Fibroblast of peridontal ligament (primary cell): Measurements from ENCODE around the gene EDN3.
"Not testable (repeated sequence)": the region's sequence is repeated elsewhere in the genome, so short reads cannot be mapped to it uniquely, and the experiment has no call there.

ENCODE experiments used
- DNase-seq: peaks from one replicate; pipeline ENCODE4 v3.0.0-alpha.2; 2010; ENCODE audit errors: extremely low read depth

Gene EDN3

DNA sequence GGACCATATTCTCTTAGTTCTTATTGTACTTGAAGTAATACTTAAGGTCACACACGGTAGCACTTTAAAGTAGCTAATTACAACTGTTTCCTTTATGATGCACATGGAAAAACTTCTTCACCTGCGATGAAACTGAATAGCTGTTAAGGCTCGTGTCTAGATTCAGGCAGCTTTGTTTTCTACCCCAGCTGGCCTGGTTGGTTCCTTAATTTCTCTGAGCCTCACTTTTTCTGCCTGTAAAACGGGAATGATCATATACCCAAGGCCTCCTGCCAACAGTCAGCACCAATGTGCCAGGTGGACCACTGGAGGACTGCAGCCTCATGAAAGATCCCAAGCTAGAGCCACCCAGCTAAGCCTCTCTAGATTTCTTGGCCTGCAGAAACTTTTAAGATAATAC is 35.0 kb downstream of the EDN3 start:
- DNase-seq = no peak

DNA sequence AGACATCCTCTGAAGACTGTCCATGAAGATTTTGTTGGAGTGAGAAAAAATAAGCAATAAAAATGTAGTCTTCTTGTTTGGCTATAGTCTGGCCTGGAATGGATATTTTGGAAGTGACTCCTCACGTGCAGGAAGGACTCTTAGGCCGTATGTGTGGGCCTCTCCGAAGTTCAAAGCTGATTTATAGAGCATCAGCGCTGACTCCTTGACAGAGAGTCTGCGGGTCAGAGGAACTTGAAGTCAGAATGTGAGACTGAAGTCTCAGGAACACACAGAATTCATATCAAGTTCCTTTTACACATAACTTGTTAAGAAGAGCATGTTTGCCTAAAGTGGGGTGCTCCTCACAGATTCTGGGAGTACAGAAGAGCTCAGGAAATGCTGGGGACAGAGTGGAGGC is 36.1 kb downstream of the EDN3 start:
- DNase-seq = no peak

DNA sequence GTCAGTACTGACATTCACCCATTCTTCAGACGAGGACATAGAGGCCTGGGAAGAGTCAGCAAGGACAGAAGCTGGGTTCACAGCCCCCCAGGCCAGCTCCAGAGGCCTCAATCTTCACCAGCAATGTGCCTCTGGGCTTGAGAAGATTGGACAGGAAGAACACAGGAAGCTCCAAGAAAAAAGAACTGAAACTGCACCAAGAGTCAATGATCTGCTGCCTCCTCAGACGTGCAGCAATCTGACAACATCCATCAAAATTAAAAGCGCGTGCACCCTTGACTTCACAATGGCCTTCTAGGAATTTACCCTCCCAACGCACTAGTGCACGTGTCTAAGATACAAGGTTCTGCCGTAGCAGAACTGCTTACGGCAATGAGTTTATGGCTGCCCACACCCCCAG is 38.0 kb downstream of the EDN3 start:
- not testable (repeated sequence) for DNase-seq

DNA sequence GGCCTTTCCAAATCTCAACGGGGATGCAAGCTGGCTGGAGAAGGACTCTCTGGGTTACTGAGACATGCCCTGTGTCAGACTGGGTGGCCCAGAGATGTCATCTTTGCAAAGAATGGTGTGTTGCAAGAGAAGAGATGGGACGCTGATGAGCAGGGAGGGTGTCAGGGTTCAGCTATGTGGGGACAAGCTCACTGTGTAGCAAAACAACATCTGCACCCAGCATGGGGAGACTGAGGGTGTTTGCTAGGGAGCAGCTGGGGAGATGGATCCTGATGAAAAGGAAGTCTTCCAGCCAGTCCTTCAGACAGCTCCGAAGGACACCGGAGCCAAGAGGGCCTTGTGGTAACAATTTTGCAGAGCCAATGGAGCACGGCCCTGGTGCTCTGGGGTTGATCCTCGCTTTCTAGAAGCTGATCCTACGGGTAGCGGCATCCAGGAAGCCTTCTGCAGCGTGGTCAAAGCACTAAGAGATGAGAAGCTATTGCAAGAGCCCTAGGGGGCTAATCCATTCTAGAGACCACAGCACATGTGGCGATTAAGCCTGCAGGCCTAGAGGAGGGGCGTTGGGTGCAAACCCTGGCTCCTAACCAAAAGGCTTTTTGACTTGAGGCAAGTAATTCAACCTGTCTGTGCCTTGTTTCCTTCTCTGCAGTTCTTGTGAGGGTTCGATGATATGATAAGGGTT is 39.9 kb downstream of the EDN3 start:
- no peak for DNase-seq

DNA sequence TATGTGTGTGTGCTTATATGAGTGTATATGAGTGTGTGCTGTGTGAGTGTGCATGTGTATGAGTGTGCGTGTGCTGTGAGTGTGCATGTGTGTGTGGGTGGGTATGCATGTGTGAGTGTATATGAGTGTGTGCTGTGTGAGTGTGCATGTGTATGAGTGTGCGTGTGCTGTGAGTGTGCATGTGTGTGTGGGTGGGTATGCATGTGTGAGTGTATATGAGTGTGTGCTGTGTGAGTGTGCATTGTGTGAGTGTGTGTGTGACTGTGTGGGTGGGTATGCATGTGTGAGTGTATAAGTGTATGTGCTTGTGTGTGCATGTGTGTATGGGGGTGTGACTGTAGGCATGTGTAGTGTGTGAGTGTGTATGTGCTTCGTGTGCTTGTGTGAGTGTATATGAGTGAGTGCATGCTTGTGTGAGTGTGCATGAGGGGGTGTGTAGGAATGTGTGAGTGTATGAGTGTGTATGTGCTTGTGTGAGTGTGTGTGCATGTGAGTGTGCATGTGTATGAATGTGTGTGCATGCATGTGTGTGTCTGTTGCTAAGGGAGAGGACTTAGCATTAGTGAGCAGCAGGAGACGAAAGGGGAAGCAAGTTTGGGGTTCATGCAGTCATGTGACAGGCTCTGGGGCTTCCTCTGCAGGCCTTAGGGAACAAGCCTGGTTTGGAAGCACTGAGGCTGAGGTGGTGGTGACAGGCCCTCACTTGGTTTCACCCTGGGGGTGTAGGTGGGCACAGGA is 41.0 kb downstream of the EDN3 start:
- not testable (repeated sequence) for DNase-seq

DNA sequence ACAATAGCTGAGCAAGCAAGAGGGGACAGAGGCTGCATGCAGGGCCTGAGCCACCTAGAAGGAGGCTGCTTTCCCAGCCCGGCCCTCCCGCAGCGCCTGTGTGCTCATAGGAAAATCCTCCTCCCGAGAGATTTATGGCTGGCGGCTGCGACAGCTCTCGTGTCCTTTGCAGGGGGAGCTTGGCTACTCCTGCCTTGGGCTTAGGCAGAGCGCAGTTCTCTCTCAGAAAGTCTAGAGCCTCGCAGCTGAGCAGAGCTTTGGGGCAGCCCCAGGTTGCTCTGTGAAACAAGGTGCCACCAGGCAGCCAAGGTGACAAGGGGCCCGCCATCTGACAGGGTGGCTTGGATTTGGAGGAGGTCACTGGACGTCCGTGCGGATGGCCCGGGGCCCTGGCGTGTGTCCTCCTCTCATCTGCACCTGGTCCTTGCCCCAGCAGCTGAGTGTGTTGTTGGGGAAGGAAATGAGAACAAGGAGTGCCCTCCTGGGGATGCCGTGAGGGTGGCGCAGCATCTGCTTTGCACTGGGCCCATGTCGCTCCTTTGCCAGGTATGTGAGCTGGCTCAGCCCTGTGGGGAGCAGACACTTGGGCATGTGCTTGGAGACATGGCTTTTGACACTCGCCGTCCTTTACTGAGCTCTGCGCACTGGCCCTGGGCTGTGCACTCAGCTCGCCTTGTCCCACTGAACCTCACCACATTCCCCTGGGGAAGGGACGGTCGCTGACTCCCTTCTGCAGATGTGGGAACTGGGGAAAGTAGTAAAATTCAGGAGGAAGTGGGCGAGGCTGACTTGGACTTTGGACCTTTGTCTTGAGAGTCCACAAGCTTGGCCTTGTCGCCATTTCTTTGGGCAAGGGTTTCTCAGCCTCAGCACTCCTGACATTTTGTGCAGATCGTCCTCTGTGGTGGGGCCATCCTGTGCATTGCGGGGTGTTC is 41.9 kb downstream of the EDN3 start:
- DNase-seq = no peak

DNA sequence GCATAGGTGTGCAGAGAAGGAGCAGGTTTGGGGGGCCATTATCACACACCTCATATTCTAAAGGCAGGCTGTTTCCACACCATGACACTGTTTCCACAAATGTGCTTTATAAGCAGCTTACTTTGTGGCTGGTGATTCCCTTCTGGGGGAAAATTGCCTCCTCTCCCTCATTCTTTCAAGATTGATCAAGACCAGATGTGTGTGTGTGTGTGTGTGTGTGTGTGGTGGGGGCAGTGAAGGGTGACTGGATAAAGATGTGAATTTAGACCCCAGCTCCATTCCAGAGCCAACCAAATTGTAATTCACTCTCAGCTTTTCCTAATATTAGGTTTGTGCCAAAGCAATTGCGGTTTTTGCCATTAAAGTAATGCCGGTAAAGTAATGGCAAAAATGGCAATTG is 45.6 kb downstream of the EDN3 start:
- DNase-seq = no peak

DNA sequence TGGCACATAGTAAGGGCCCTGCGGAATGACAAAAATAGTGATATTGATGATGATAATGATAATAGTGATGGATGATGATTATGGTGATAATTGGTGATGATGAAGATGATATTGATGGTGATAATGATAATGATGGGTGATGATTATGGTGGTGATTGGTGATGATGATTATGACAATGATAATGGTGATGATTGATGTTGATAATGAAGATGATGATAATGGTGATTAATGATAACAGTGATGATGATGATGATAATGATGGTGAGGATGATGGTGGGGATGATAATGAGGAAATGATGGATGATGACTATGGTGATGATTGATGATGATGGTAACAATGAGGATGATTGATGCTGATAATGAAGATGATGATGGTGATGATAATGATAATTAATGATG is 48.9 kb downstream of the EDN3 start:
- no peak for DNase-seq

DNA sequence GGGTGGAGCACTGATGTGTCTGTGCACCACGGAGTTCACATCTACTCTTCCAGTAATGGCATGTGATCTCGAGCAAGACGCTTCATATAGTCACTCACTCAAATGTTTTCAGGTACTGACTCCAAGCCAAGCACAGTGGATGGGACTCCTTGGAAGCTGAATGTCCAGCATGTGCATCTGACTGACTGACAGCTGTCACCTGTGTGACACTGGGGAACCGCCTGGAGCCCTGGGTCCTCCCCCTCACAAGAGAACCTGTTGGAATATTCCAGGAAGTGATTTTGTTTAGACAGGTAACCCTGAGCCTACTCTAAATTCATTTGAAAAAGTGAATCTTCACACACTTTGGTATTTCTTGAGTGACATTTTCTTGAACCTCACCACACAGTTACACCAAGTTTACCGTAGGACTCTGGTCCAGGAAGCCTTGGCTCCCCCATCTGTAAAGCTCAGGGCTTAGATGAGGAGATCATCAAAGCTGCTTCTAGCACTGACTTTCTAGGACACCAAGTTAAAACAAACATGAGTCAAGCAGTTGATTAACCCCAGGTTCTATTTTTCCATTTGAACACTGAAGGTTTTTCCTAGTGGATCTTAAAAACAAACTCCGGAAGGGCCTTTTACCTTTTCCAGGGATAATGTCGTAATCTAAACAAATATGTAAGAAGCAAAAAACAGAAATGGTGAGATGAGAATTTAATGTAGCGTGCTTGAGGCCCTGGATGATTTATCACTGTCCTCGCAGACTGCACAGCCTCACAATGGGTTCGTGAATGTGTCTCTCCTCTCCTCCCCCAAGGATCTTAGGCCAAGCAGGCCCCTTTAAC is 50.1 kb downstream of the EDN3 start:
- no peak for DNase-seq

DNA sequence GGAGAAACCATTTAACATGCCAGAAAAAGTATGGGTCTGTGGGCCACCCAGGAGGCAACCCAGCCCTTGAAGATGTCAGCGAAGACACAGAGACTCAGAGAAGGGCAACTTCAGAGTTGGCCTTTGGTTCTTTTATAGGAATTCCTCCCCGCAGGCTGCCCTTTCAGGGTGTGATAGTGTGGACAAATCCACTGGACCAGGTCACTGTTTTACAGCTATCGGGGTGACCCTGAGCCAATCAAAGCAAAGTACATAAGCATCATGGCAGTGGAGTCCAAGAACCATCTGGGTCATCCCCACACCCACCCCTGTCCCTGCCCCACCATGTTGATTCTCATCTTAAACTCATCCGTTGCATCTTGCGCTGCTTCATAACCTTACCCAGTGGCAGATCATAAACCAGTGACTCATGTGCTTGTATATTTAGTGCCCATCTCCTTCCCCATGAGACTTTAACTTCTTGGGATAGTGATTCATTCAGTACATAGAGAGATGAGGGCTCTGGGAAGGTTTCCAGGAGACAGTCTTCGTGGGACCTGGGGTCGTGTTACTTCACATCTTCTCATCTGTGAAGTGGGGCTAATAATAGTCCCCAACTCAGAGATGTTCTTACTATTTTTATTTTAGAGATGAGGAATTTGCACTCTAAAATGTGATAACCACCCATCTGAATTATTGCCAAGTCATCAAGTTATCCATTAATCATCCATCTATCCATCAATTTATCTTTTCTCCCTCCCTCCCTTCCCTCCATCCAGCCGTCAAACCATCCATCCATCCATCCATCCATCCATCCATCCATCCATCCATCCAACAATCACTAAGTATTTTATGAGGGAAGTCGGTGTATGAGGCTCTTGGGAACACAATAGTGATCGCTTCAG is 51.0 kb downstream of the EDN3 start:
- DNase-seq = no peak

DNA sequence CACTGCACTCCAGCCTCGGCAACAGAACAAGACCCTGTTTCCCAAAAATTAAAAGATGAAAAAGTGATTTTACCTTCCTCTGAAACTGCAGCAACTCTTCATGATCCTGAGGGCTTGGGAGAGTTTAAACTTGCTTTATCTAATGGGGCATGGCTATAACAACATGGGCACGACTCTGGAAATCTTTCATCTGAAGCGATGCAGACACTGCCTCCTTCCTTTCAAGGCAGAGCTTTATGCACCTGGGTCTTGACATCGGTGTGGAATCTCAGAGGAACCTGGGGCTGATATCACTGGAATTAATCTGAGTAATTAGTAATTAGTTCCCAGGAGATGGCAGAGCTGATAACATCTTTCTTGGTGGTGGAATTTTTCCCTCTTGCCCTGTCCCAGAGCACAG is 52.1 kb downstream of the EDN3 start:
- DNase-seq = no peak

DNA sequence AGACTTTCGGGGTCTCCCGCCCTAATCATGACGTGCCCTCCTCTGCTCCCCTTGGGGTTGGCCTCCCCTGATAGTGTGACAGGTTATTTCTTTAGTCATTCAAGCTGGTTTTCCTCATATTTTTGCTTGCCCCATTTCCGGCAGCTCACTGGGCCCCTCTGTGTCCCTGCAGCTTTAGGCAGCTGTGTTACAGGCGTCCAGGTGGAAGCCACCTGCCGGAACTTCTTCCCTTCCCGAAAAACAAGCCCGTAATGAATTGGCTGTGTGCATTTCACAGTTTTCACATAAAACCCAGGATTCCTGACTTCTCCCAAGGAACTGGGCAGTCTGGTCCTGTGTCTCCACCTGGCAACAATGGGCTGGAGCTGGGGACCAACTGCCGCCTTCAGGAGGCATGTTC is 52.6 kb downstream of the EDN3 start:
- DNase-seq = no peak

DNA sequence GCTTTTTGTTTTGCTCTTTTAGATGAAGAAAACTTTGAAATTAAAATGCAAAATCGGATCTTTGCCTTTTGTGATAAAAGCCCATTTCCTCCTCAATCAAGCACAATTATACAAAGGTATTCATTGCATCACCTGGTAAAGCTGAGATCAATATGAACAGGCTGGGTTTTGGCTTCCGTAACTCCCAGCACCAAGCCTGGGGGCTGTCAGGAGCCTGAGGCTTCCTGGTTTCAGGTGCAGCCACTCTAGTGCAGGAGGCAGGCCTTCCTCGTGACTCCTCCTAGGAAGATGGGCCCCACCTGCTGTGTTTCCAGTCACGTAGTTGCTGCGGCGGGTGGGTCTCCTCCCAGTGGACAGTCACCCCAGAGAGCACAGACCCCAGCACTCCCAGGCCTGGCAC is 54.0 kb downstream of the EDN3 start:
- no peak for DNase-seq

DNA sequence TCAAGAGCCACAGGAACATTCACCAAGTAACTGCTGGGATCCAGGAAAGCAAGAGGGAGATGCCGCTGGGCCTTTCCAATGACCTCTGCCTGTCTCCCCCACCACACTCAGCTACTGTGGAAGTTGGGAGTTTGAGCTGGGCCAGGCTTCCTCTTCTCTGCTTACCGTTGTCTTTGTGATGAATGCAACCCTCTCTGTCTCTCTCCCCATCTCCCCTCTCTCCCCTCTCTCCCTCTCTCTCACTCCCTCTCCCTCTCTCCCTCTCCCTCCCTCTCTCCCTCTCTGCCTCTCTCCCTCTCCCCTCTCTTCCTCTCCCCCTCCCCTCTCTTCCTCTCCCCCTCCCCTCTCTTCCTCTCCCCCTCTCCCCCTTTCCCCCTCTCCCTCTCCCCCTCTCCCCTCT is 54.8 kb downstream of the EDN3 start:
- no peak for DNase-seq

DNA sequence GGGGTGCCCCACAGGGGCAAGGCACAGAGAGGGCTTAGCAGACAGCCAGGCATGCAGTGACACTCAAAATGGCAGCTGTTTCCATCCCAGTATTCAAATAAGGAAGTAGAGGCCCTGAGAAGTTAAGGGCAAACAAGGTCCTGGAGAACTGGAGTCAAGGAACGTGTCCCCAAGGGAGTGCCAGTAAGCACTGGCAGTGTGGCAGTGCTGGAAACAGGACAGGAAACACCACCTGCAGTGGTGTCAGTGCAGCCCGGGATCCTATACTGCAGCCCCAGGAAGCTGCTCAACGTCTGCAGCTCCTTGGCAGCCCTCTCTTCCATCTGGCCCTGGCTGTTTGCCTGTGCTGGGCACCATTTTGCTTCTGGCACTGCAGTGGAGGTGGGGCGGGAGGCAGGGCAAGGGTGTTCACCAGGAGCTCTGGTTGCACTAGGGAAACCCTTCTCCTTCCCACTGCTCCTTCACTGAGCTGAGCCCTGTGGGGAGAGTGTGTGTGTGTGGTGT is 56.3 kb downstream of the EDN3 start:
- DNase-seq = no peak

DNA sequence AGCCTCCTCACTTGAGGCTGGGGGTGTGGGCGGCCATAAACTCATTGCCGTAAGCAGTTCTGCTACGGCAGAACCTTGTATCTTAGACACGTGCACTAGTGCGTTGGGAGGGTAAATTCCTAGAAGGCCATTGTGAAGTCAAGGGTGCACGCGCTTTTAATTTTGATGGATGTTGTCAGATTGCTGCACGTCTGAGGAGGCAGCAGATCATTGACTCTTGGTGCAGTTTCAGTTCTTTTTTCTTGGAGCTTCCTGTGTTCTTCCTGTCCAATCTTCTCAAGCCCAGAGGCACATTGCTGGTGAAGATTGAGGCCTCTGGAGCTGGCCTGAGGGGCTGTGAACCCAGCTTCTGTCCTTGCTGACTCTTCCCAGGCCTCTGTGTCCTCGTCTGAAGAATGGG is 58.4 kb downstream of the EDN3 start:
- DNase-seq = not testable (repeated sequence)

DNA sequence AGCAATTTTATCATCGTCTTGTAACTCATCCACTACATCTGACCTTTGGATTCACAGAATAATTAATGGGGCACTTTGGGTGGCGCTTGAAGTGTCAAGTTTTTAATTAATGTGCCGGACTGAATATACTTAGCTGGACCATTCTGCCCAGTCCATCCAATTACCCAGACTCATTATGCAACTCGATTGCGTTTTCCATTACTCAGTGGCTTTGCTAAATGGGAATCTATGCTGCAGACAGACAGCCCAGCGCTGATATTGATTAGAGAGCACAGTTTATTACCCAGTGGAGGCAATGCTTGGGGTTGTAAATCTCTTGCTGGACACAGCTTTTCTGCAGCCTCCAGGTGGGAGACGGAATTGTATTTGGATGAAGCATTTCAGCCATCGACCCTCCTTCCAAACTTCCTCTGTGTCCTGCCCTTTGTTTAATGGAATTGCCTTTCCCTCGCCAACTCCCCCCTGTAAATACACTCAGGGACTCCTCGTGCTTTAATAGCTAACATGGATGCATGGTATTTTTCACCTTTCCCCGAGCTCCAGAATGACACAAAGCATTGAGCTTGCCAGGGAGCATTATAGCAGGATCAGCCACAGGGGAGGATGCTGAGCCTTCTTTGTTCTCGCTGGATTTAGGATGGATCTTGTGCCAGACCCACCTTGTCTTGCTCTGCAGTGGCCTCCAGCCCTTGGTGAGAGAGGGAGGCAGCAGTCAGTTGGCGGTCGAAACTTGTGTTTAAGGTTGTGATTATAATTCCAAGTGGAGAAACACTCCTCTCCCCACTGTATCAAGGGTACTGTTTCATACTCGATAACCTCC is 59.7 kb downstream of the EDN3 start:
- DNase-seq = no peak

DNA sequence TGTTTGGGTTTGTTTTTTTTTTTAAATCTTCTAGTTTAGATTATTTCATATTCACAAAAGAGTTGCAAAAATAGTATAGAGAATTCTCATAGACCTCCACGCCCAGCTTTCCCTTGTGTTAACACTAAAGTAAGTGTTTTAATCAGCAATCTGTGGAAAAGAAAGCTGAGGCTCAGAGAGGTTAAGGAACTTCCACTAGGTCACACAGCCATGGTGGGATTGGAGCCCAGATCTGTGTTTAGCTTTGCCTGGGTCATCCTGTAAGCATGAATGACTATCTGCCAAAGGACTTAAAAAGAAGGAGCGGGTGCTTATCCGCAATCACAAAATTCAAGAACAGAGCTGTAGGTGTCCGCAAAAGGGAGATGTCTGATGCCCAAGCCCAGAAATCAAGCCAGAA is 60.5 kb downstream of the EDN3 start:
- no peak for DNase-seq

DNA sequence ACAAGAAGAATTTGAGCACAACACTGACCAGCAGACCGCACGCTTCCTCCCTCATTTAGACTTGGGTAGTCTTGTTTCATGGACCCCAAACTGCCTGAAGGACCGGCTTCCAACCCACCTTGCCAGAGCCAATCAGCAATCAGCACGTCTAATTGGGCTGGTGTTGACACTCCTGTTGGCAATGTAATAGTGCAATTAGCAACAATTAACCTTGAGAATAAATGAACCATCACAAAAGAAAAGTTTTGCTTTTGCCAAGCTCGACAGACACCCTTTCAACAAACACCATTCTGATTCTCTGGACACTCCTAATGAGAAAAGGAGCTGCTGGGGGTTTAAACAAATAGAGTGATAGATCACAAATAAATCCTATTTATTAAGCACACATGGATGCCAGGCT is 61.0 kb downstream of the EDN3 start:
- no peak for DNase-seq

DNA sequence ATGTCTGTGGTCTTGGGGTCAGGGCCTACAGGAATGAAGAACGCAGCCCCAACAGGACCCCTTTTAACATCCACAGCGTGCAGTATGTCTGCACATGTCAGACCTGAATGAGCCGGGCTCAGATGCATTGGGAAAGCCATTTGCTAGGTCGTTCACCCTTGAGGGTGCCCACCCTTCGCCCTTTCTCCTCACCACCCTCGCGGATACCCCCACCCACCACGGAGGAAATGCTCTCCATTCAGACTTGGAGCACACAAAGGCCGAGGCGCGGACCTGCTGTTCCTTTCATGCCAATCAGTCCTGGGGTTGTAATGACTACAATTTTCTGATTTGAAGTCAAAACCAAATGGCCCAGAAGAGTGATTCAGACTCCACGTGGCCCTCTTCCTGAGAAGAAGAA is 62.7 kb downstream of the EDN3 start:
- no peak for DNase-seq
